Naive thymus-derived CD8-positive, alpha-beta T cell (primary cell): ENCODE measurements around the gene PSME3. TPM values are rescaled to one million over a fixed set of nuclear protein-coding genes. Genes with fewer than 3 reads are reported as not detected.
"Not testable (repeated sequence)": the region's sequence is repeated elsewhere in the genome, so short reads cannot be mapped to it uniquely, and the experiment has no call there.

Experiments used
- ATAC-seq, 2 donors: fragments of 150-1000 bp; cut with Tn5 transposase in 1 of 2; sonication (Bioruptor Pico), chemical (Tn5 transposase) in 1 of 2; 1 replicate in 1 of 2; 2 replicates in 1 of 2; pipeline ENCODE4 v1.10.0; 2021; ENCODE audit warnings: mild to moderate bottlenecking in 2 of 2, moderate library complexity in 2 of 2
- POLR2A ChIA-PET: fragments of 350-600 bp; sonication (Branson Sonifier 250); formaldehyde crosslinking; loops from one replicate; lab custom pipeline; 2021; ENCODE audit warnings: antibody characterized with exemption; lab: Charles Lee
- DNase-seq, 10 donors: peaks; one replicate each; pipeline versions ENCODE4 v3.0.0 to v3.0.0-alpha.2; 2020 to 2022
- H3K27ac Mint-ChIP-seq, 10 donors: one replicate each; pipeline ENCODE4 v1.8.0; 2020 to 2022; ENCODE audit warnings: mild to moderate bottlenecking in 10 of 10, mixed read lengths in 10 of 10, moderate library complexity in 4 of 10, inconsistent platforms in 1 of 10
- H3K27me3 Mint-ChIP-seq, 5 donors: one replicate each; pipeline ENCODE4 v1.8.0; 2021 to 2022; ENCODE audit warnings: mixed read lengths in 5 of 5
- H3K36me3 Mint-ChIP-seq, 3 donors: one replicate each; pipeline ENCODE4 v1.8.0; 2020 to 2022; ENCODE audit warnings: mixed read lengths in 3 of 3, mild to moderate bottlenecking in 2 of 3, inconsistent platforms in 1 of 3
- H3K4me1 Mint-ChIP-seq, 4 donors: one replicate each; pipeline ENCODE4 v1.8.0; 2021 to 2022; ENCODE audit warnings: mixed read lengths in 4 of 4
- H3K4me3 Mint-ChIP-seq, 10 donors: one replicate each; pipeline ENCODE4 v1.8.0; 2020 to 2022; ENCODE audit warnings: mild to moderate bottlenecking in 10 of 10, mixed read lengths in 10 of 10, moderate library complexity in 6 of 10, inconsistent platforms in 1 of 10
- H3K9me3 Mint-ChIP-seq, 9 donors: one replicate each; pipeline ENCODE4 v1.8.0; 2020 to 2022; ENCODE audit warnings: mixed read lengths in 9 of 9, mild to moderate bottlenecking in 3 of 9, inconsistent platforms in 1 of 9, moderate library complexity in 1 of 9
- polyA plus RNA-seq, 3 donors: library from polyadenylated mRNA; unstranded; fragments of 300-500 nt; fragmentation: Illumina TruSeq; gene quantifications; one replicate each; pipeline ENCODE4 v1.2.3, GENCODE V29; 2021
- total RNA-seq, 8 experiments: library from RNA in 2 of 8; stranded (reverse) in 2 of 8; gene quantifications; one replicate each; pipeline ENCODE4 v1.2.3 and lab custom pipeline; 2021 to 2026

PSME3 gene
- total and polyA plus RNA-seq, 5 experiments from 2014 or later, result 65.3 to 123 (median 117) TPM

GRCh38 chr17:42853597-42853967 is 20.4 kb downstream of the PSME3 start:
- Mint-ChIP-seq H3K9me3 (no peaks in the 10 kb centered on the region), H3K27me3 (peaks cover 0 to 4% (median 2%) of the 10 kb centered on the region in 5 donors), H3K4me1 (peaks cover 0 to 3% (median 0%) of the 10 kb centered on the region in 4 donors), H3K36me3 (no peaks in the 10 kb centered on the region), H3K27ac (peak overlapping the region in 1 of 10 donors; percentile 20), H3K4me3 (no peak overlapping the region)
- DNase-seq, result no peak
- ATAC-seq, result no peak
- POLR2A ChIA-PET, result no interaction called here

GRCh38 chr17:42853968-42854790 is 21.0 kb downstream of the PSME3 start:
- Mint-ChIP-seq H3K27ac (peak overlapping the region in 1 of 10 donors; percentile 20), H3K36me3 (no peaks in the 10 kb centered on the region)

GRCh38 chr17:42855048-42855596 is 21.9 kb downstream of the PSME3 start:
- Mint-ChIP-seq H3K27me3 (peaks cover 0 to 4% (median 2%) of the 10 kb centered on the region in 5 donors), H3K4me3 (no peak overlapping the region), H3K36me3 (no peaks in the 10 kb centered on the region), H3K9me3 (no peaks in the 10 kb centered on the region), H3K27ac (no peak overlapping the region), H3K4me1 (peaks cover 0 to 2% (median 0%) of the 10 kb centered on the region in 4 donors)
- no peak for DNase-seq
- POLR2A ChIA-PET, result interaction anchor here (0.6 kb wide), 1 partner anchor 577 kb away, joined by 4 read pairs; no protein-coding TSS in a partner anchor
- no peak for ATAC-seq

More at GRCh38 chr17:42853968-42854790, 21.0 kb downstream of the PSME3 start:
- peaks cover 0 to 4% (median 2%) of the 10 kb centered on the region in 5 donors for H3K27me3 Mint-ChIP-seq
- DNase-seq, result no peak
- no peaks in the 10 kb centered on the region for H3K9me3 Mint-ChIP-seq
- no peak overlapping the region for H3K4me3 Mint-ChIP-seq
- POLR2A ChIA-PET, result no interaction called here
- H3K4me1 Mint-ChIP-seq, result peaks cover 0 to 3% (median 0%) of the 10 kb centered on the region in 4 donors
- ATAC-seq, result no peak

GRCh38 chr17:42856093-42856492 is 22.9 kb downstream of the PSME3 start:
- ATAC-seq, H3K27me3 Mint-ChIP-seq, H3K27ac Mint-ChIP-seq, H3K4me3 Mint-ChIP-seq, H3K36me3 Mint-ChIP-seq, H3K9me3 Mint-ChIP-seq, H3K4me1 Mint-ChIP-seq, POLR2A ChIA-PET: not testable (repeated sequence)
- DNase-seq, result peak in 1 of 10 donors; percentile 18

- H3K27ac Mint-ChIP-seq, H3K4me1 Mint-ChIP-seq, POLR2A ChIA-PET, ATAC-seq, H3K4me3 Mint-ChIP-seq, H3K9me3 Mint-ChIP-seq, H3K27me3 Mint-ChIP-seq, H3K36me3 Mint-ChIP-seq: not testable (repeated sequence)
- peak in 1 of 10 donors; percentile 18 for DNase-seq
Observed at GRCh38 chr17:42856516-42856915, 23.3 kb downstream of the PSME3 start.

- POLR2A ChIA-PET, result no interaction called here
- Mint-ChIP-seq H3K4me3 (no peak overlapping the region), H3K27me3 (peaks cover 0 to 4% (median 2%) of the 10 kb centered on the region in 5 donors), H3K27ac (no peak overlapping the region), H3K9me3 (no peaks in the 10 kb centered on the region), H3K4me1 (no peaks in the 10 kb centered on the region), H3K36me3 (no peaks in the 10 kb centered on the region)
- DNase-seq (peak in 1 of 10 donors; percentile 52), ATAC-seq (no peak)
Observed at GRCh38 chr17:42857389-42857788, 24.2 kb downstream of the PSME3 start.

DNA sequence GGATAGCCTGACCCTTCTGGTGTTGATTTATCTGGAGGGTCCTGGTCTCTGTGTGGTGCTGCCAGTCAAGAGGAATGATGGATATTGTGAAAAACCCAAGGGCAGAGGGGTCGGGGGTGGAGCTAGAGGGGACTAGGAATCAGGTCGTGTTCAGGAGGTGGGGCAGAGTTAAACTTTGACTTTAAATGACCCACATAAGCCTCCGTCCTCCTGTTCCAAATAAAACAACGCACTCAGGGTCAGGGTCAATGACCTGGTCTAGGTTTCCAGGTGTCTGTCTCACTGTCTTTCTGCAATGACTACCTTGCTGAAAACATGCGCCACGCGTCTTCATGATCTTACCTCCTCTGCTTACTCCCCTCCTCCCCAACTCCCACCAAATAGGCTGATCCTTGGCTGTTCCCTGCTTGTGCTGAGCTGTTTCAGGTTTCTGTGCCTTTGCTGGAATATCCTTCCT is 32.5 kb downstream of the PSME3 start:
- Mint-ChIP-seq H3K9me3 (peaks cover 0 to 3% (median 0%) of the 10 kb centered on the region in 9 donors), H3K36me3 (peaks cover 0 to 2% (median 0%) of the 10 kb centered on the region in 3 donors), H3K27ac (peak overlapping the region in 1 of 10 donors; percentile 69), H3K4me1 (no peaks in the 10 kb centered on the region), H3K27me3 (peaks cover 5 to 15% (median 14%) of the 10 kb centered on the region in 5 donors), H3K4me3 (no peak overlapping the region)
- DNase-seq, result no peak
- POLR2A ChIA-PET, result no interaction called here
- no peak for ATAC-seq

DNA sequence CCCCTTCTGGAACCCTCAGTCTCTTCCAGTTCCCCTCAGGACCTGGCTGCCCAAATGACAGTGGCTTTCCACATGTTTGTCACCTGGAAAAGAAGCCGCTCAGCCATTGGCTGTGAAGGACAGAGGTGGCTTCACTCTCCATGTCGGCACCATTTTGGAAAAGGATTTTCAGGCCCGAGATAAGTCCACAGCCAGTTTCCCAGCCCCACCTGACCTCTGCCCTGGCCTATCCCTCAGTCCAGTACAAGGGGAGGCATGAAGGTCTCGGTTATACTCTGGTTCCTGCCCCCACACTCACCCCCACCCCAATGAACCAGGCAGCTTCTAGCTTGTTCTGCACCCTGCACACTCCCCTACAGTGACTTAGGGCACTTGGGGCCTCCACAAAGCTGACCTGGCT is 33.0 kb downstream of the PSME3 start:
- Mint-ChIP-seq H3K27ac (no peak overlapping the region), H3K27me3 (peaks cover 5 to 15% (median 15%) of the 10 kb centered on the region in 5 donors), H3K4me1 (no peaks in the 10 kb centered on the region), H3K36me3 (peaks cover 0 to 2% (median 0%) of the 10 kb centered on the region in 3 donors), H3K4me3 (no peak overlapping the region), H3K9me3 (peaks cover 0 to 5% (median 0%) of the 10 kb centered on the region in 9 donors)
- DNase-seq, result no peak
- no peak for ATAC-seq
- POLR2A ChIA-PET, result no interaction called here

GRCh38 chr17:42866631-42867575 is 33.7 kb downstream of the PSME3 start:
- H3K9me3 Mint-ChIP-seq, result peaks cover 0 to 5% (median 0%) of the 10 kb centered on the region in 9 donors
- POLR2A ChIA-PET, result no interaction called here
- ATAC-seq, result no peak
- no peak for DNase-seq
- H3K4me3 Mint-ChIP-seq, result no peak overlapping the region
- H3K36me3 Mint-ChIP-seq, result peaks cover 0 to 4% (median 2%) of the 10 kb centered on the region in 3 donors
- H3K27ac Mint-ChIP-seq, result peak overlapping the region in 1 of 10 donors; percentile 43
- H3K27me3 Mint-ChIP-seq, result peaks cover 9 to 22% (median 15%) of the 10 kb centered on the region in 5 donors
- H3K4me1 Mint-ChIP-seq, result no peaks in the 10 kb centered on the region

DNA sequence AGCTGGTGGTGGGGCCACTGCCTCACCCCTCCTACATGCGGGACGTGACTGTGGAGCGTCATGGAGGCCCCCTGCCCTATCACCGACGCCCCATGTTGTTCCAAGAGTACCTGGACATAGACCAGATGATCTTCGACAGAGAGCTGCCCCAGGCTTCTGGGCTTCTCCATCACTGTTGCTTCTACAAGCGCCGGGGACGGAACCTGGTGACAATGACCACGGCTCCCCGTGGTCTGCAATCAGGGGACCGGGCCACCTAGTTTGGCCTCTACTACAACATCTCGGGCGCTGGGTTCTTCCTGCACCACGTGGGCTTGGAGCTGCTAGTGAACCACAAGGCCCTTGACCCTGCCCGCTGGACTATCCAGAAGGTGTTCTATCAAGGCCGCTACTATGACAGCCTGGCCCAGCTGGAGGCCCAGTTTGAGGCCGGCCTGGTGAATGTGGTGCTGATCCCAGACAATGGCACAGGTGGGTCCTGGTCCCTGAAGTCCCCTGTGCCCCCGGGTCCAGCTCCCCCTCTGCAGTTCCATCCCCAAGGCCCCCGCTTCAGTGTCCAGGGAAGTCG is 34.6 kb downstream of the PSME3 start:
- DNase-seq, H3K4me3 Mint-ChIP-seq, POLR2A ChIA-PET, H3K9me3 Mint-ChIP-seq, H3K27ac Mint-ChIP-seq, ATAC-seq, H3K36me3 Mint-ChIP-seq, H3K4me1 Mint-ChIP-seq: not testable (repeated sequence)
- H3K27me3 Mint-ChIP-seq, result peaks cover 13 to 23% (median 15%) of the 10 kb centered on the region in 5 donors

GRCh38 chr17:42868338-42868737 is 35.1 kb downstream of the PSME3 start:
- DNase-seq (no peak), ATAC-seq (no peak)
- H3K4me1 Mint-ChIP-seq, result no peaks in the 10 kb centered on the region
- peaks cover 0 to 4% (median 2%) of the 10 kb centered on the region in 3 donors for H3K36me3 Mint-ChIP-seq
- H3K27ac Mint-ChIP-seq, result no peak overlapping the region
- H3K4me3 Mint-ChIP-seq, result no peak overlapping the region
- POLR2A ChIA-PET, result no interaction called here
- peaks cover 13 to 24% (median 19%) of the 10 kb centered on the region in 5 donors for H3K27me3 Mint-ChIP-seq
- peaks cover 0 to 5% (median 0%) of the 10 kb centered on the region in 9 donors for H3K9me3 Mint-ChIP-seq

- H3K27ac Mint-ChIP-seq, result no peak overlapping the region
- H3K4me1 Mint-ChIP-seq, result no peaks in the 10 kb centered on the region
- ATAC-seq (no peak), DNase-seq (no peak)
- H3K27me3 Mint-ChIP-seq, result peaks cover 6 to 17% (median 14%) of the 10 kb centered on the region in 5 donors
- H3K36me3 Mint-ChIP-seq, result peaks cover 0 to 4% (median 2%) of the 10 kb centered on the region in 3 donors
- H3K9me3 Mint-ChIP-seq, result peaks cover 0 to 5% (median 0%) of the 10 kb centered on the region in 9 donors
- H3K4me3 Mint-ChIP-seq, result no peak overlapping the region
- POLR2A ChIA-PET, result no interaction called here
Observed at GRCh38 chr17:42871647-42872046, 38.5 kb downstream of the PSME3 start.
